ENCODE measurements around the gene JUNB. TPM values are rescaled to one million over a fixed set of nuclear protein-coding genes. Genes with fewer than 3 reads are reported as not detected.

Gene JUNB
- total RNA-seq, 1 experiment from 2014 or later, result 194 TPM

DNA sequence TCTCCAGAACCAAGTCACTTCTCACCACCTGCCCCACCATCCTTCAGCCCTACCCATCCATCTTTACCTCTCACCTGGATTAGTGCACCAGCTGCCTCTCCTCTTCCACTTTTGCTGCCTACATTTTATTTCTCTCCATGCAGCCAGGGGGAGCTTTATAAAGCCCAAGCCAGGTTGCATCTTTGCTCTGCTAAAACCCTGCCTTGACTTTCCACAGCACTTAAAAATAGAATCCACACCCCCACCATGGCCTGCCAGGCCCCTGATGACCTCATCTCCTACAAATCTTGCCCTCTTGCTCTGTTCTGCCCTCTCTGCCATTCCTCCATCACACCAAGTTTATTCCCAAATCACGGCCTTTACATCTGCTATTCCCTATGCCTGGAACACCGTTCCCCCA, 17.7 kb upstream of the JUNB start:
- no TSS peak for BruUV-seq (replicated peaks)
- peak overlapping the region; percentile 99 for H3K4me2 ChIP-seq (ENCODE audit: low read length)

More for the DNA sequence above, 17.7 kb upstream of the JUNB start:
- H3K36me3 ChIP-seq (ENCODE audit: control insufficient read depth in 1 of 2, insufficient read depth in 2 of 2, low read length in 2 of 2), result peaks cover 0 to 4% of the 10 kb centered on the region in 2 experiments; a peak in 1 of 4 replicates
- DNase-seq (ENCODE audit: low read depth, low spot score), result no peak
- ChIA-PET POLR2A (interaction anchor here (8.8 kb wide), 1 partner anchor 20 kb away, joined by 172 read pairs; the partner anchor contains the start of gene JUNB), CTCF (interaction anchor here (0.7 to 7.0 kb wide), 4 partner anchors 9 to 17 kb away, joined by 3 to 88 read pairs (median 7); partner anchors contain the start of gene JUNB), RAD21 (ENCODE audit: low non-redundant PET in 1 of 2, low total read pairs in 2 of 2, uncharacterized antibody in 2 of 2, unreplicated experiment in 2 of 2) (interaction anchor here (0.7 to 1.5 kb wide), 4 partner anchors 7 to 73 kb away, joined by 3 read pairs; no protein-coding TSS in a partner anchor)
- intact Hi-C loops (cut with micrococcal nuclease), result no loop called here
- H3K27me3 ChIP-seq (ENCODE audit: insufficient read depth, low read length), result no peaks in the 10 kb centered on the region
- H3K4me1 ChIP-seq (ENCODE audit: control insufficient read depth in 1 of 2, insufficient read depth in 2 of 2, low read length in 2 of 2), result peaks cover 28 to 57% of the 10 kb centered on the region in 2 experiments
- H3K4me3 ChIP-seq (replicated peaks in 1 of 2; ENCODE audit: low read depth in 1 of 2, low read length in 2 of 2), result no peak overlapping the region
- no peaks in the 10 kb centered on the region for H4K20me1 ChIP-seq (ENCODE audit: insufficient read depth)
- no peak overlapping the region for H2AFZ ChIP-seq (ENCODE audit: low read depth, low read length, poor library complexity, severe bottlenecking)
- H3K9ac ChIP-seq (ENCODE audit: low read length), result 0 out of 2 replicates have a peak overlapping the region, but pooled peaks have one; percentile 1
- H3K79me2 ChIP-seq (ENCODE audit: insufficient read depth, low read length), result peaks cover 6% of the 10 kb centered on the region; the same call in 1 of the 2 replicates
- no peak for ATAC-seq
- H3K9me3 ChIP-seq (ENCODE audit: control insufficient read depth in 1 of 2, insufficient read depth in 1 of 2, low read depth in 1 of 2, low read length in 2 of 2), result no peaks in the 10 kb centered on the region
- H3K27ac ChIP-seq (ENCODE audit: low read depth, low read length), result peak overlapping the region; percentile 94
- H3K9me2 ChIP-seq (ENCODE audit: insufficient read depth), result no peaks in the 10 kb centered on the region
- TF ChIP-seq YY1 (IDR thresholded peaks at IDR 0.05; ENCODE audit: extremely low read depth, insufficient replicate concordance, low read depth, low read length) (no peak), ELF1 (IDR thresholded peaks at IDR 0.05; ENCODE audit: borderline replicate concordance, low read depth) (no peak), ZFX (IDR thresholded peaks at IDR 0.05) (no peak), POLR2AphosphoS5 (IDR thresholded peaks at IDR 0.05; ENCODE audit: low read depth, low read length) (no peak; the same call in 1 of the 2 replicates), RAD21 (IDR thresholded peaks at IDR 0.05; ENCODE audit: low read depth) (peak; percentile 29; the same call in 1 of the 2 replicates)
- TF ChIP-seq, protein P1, sequence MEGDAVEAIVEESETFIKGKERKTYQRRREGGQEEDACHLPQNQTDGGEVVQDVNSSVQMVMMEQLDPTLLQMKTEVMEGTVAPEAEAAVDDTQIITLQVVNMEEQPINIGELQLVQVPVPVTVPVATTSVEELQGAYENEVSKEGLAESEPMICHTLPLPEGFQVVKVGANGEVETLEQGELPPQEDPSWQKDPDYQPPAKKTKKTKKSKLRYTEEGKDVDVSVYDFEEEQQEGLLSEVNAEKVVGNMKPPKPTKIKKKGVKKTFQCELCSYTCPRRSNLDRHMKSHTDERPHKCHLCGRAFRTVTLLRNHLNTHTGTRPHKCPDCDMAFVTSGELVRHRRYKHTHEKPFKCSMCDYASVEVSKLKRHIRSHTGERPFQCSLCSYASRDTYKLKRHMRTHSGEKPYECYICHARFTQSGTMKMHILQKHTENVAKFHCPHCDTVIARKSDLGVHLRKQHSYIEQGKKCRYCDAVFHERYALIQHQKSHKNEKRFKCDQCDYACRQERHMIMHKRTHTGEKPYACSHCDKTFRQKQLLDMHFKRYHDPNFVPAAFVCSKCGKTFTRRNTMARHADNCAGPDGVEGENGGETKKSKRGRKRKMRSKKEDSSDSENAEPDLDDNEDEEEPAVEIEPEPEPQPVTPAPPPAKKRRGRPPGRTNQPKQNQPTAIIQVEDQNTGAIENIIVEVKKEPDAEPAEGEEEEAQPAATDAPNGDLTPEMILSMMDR (IDR thresholded peaks at IDR 0.05 in 2 of 3, conservative IDR thresholded peaks at IDR 0.05 in 1 of 3; ENCODE audit: borderline replicate concordance in 1 of 3, insufficient read depth in 1 of 3, low read depth in 2 of 3, low read length in 2 of 3), result peak; percentile 21 to 33 (median 22); a peak in 4 of 6 replicates
